SK-N-MC (cell line): ENCODE measurements around the gene CCDC190.

ENCODE experiments used
- EZH2 ChIP-seq: fragments of 200-600 bp; sonication (generic); IDR thresholded peaks from one replicate; pipeline ENCODE4 v1.6.1; 2017; ENCODE audit warnings: antibody characterized with exemption
- POLR2AphosphoS5 ChIP-seq: IDR thresholded peaks from 2 replicates; pipeline ENCODE4 v1.6.1; 2012; ENCODE audit warnings: mild to moderate bottlenecking, low read depth, low read length, borderline replicate concordance

GRCh38 chr1:162829268-162829667 lies 31.7 kb downstream of the CCDC190 start:
- no peak for TF ChIP-seq EZH2
- no peak for TF ChIP-seq POLR2AphosphoS5
